HG02970 (cell line): Measurements from ENCODE around the gene ATP8A2.

Experiments
- ATAC-seq: cut with Tn5 transposase; IDR thresholded peaks from one replicate; pipeline ENCODE4 v1.9.1; 2021; ENCODE audit warnings: mild to moderate bottlenecking, moderate library complexity, moderate number of reproducible peaks; ENCODE audit not compliant: unreplicated experiment, low FRiP score

The ATP8A2 gene

GRCh38 chr13:25604106-25604505, 232.3 kb downstream of the ATP8A2 start:
- no peak for ATAC-seq

- ATAC-seq = no peak
Observed at GRCh38 chr13:25607096-25607495, 235.3 kb downstream of the ATP8A2 start.

GRCh38 chr13:25608181-25608580, 236.4 kb downstream of the ATP8A2 start:
- ATAC-seq = no peak

GRCh38 chr13:25616674-25617073, 244.9 kb downstream of the ATP8A2 start:
- no peak for ATAC-seq

DNA sequence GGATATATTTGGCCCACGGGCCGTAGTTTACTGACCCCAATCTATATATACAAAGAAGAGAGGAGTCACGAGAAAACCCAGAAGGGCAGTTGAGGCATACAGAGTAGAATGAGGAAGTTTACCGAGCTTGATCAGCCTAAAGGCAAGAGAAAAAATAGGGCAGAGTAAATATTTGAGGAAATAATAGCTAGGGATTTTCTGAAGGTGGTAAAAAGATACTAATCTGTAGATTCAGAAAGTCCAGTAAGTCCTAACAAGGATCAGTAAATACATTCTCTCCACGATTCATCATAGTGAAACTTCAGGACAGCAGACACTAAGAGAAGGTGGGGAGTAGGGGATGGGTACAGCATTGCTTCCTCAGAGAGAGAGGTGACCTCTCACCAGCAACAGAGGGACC, 248.1 kb downstream of the ATP8A2 start:
- ATAC-seq = no peak

DNA sequence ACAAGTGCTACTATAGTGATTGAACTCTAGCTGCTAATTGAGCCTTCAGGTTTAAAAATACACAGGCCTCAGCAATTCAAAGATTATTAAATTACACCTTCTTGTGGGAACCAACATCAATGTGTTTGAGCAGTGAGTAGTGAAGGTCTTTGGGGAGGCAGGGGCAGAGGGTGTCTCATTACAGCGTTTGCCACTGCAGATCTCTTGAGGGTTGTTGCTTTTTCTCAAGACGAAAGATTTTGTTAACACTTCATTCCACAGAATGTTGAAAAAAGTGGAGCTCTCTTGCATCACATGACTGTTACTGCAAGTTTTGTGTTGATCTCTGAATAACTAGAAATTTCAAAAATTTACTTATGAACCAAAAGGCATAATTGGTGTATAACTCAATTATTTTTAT, 253.6 kb downstream of the ATP8A2 start:
- no peak for ATAC-seq

DNA sequence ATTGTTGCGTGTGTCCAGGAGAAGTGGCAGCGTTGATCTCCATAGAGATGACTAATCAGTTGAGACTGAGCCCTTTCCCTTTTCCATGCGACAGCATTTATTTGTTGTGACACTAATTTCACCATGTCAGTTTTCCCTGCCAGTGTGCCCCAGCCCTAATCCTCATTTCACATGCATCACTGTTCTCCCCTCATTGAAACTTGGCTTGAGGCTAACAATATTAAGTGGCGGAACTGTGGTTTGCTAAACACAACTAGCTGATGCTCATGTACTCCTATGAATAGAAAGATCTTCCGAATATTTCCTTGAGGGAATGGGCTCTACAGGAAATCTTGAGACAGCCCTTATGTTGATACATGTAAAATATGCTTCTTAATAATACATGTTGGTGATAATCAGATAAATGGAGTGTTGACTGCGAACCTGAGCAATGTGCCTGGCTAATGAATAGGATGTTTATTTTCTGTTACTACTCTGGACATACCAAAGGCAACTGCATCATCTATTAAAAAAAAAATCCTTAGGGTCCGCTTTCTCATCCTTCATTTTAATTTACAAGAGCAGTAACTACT, 258.6 kb downstream of the ATP8A2 start:
- ATAC-seq = no peak

DNA sequence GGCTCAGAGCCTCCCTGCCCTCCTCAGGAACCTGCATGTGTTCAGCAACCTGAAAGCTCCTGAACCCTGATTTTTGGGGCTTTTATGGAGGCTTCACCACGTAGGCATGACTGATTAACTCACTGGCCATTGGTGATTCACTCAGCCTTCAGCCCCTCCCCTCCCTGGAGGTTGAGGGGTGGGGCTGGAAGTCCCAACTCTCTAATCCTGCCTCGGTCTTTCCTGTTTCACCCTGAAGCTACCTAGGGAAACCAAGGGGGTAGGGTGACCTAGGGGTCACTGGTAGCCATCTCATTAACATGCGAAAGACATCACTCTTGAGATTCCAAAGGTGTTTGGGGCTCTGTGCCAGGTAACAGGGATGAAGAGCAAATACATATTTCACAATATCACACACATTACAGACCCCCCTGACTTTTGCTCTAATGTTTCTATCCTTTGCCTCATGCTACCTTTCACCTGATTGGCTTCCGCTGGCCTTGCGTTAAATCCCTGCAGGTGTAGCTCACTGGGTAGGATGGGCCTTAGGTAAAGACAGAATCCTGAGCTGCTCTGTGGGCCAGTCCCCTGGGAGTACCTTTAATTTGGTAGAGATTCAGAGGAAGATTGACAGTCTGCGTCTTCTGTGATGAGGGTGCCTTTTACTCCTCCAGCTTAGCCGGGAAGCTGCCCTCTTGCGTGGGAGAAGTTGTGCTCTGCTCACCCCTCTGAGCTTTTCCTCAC, 260.6 kb downstream of the ATP8A2 start:
- ATAC-seq = no peak

- no peak for ATAC-seq
Observed at GRCh38 chr13:25633093-25633492, 261.3 kb downstream of the ATP8A2 start.

GRCh38 chr13:25645681-25646080, 273.9 kb downstream of the ATP8A2 start:
- ATAC-seq = no peak

- ATAC-seq = no peak
Observed at GRCh38 chr13:25649001-25649633, 277.3 kb downstream of the ATP8A2 start.

GRCh38 chr13:25652764-25653163, 281.0 kb downstream of the ATP8A2 start:
- ATAC-seq = no peak

DNA sequence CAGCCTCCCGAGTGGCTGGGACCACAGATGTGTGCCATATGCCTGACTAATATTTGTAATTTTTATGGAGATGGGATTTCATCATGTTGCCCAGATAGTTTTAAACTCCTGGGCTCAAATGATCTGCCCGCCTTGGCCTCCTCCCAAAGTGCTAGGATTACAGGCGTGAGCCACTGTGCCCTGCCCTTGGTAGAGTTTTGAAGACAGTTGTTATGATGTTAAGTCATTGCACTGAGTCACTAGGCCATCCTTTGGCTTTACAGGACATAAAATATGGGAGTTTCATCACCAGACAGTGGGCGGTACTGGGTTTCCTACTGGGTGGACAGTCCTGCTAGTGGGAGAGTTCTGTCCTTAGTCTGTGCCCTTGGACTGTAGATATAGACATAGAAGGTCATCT, 282.5 kb downstream of the ATP8A2 start:
- ATAC-seq = no peak

- ATAC-seq = no peak
Observed at GRCh38 chr13:25657157-25657556, 285.4 kb downstream of the ATP8A2 start.

DNA sequence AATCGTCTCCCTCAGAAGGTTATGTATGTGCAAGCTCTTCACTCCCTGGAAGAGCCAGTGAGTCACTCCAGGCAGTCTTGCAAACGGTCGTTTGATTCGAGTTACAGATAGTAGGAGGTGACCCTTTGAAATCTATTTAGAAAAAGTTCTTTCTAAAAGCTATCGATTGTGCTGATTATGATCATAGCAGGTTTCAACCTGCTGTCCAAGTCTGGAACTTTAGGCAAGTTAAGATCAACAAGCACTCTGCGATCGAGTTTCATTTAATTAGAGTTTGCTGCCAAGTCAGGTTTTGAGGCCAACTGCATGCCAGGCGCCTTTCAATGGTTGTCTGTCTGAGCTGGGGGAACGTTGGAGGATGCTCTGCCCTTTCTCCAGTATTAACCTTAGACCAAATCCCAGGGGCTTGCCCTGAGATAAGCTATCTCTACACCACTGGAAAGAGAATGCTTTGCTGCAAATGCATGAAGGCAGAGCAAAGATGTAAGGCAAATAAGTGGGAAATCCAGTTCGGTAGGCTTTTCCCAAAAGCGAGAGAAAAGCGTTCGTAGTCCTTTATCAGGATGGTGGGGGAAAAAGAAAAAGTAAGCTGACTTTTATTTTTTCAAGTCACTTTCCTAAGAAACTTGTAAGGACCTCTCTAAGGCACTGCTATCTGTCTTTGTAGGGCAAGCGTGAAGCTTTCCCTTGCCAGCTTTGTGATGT, 287.5 kb downstream of the ATP8A2 start:
- ATAC-seq = no peak

- no peak for ATAC-seq
Observed at GRCh38 chr13:25660996-25661395, 289.2 kb downstream of the ATP8A2 start.

DNA sequence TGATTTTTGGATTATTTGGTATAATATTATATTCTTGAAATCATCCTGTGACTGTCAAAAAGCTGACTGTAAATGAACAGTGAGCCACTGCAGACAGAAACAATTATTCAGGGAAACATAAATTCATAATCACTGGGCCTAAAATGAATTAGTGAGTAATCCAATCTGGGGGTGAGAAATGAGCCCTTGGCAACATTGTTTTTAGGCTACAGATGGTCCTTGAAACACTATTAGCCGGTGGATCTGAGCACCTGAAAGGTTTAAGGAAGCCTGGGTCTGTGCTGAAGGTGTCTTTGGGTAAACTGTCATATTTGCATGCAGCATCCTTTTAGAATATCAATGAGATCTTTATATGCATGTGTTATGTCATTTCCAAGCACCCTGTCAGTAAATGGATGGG, 290.7 kb downstream of the ATP8A2 start:
- ATAC-seq = no peak

DNA sequence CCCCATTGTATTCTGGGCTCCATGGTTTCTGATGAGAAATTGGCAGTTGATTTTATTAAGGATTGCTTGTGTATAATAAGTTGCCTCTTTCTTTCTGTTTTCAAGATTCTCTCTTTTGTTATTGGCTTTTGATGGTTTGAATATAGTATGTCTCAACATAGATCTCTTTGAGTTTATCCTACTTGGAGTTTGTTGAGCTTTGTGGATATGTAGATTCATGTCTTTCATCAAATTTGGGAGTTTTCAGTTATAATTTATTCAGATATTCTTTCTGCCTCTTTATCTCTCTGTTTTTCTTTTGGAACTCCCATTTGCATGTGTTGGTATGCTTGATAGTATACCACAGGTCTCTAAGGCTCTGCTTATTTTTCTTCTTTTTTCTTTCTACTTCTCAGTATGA, 296.6 kb downstream of the ATP8A2 start:
- ATAC-seq = no peak

GRCh38 chr13:25673711-25674110, 301.9 kb downstream of the ATP8A2 start:
- no peak for ATAC-seq

DNA sequence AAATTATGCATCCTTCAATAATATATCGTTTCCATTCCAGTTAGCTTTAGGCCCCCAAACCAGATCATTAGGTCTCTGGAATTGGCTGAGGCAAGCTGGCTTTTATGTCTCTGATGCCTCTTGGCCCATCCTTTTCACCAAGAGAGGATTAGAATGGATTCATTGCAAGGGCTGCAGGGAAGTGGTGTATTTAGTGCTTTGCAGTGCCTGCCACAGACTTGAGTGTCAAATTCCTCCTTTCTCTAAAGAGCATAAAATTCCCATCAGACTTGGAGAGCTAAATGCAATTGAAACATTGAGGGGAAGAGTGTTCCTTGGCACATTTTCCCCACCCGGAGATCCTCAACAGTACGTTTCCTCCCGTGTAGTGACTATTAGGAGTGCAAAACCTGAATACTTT, 302.6 kb downstream of the ATP8A2 start:
- ATAC-seq = no peak

GRCh38 chr13:25675060-25675459, 303.3 kb downstream of the ATP8A2 start:
- no peak for ATAC-seq
